Right cardiac atrium (tissue), 5 donors: ENCODE measurements around the gene DNAAF5. TPM values are rescaled to one million over a fixed set of nuclear protein-coding genes. Genes with fewer than 3 reads are reported as not detected.
"Not testable (repeated sequence)": the region's sequence is repeated elsewhere in the genome, so short reads cannot be mapped to it uniquely, and the experiment has no call there.

Experiments
- ATAC-seq, 2 donors: fragments of 200-7000 bp; cut with Tn5 transposase; one replicate each; pipeline versions ENCODE4 v1.8.0 to v1.9.1; 2020; ENCODE audit warnings: moderate library complexity in 2 of 2, mild to moderate bottlenecking in 1 of 2
- DNase-seq, 3 donors: peaks; one replicate each; pipeline ENCODE4 v3.0.0-alpha.2; 2020
- H3K27ac ChIP-seq: one replicate; pipeline ENCODE4 v1.5.1; 2013; ENCODE audit warnings: mild to moderate bottlenecking, low read length, control low read depth, moderate library complexity
- H3K27me3 ChIP-seq: one replicate; pipeline ENCODE4 v1.6.1; 2013; ENCODE audit not compliant: control insufficient read depth, insufficient read depth
- H3K4me1 ChIP-seq: one replicate; pipeline ENCODE4 v1.6.1; 2013; ENCODE audit warnings: low read length; ENCODE audit not compliant: control insufficient read depth, insufficient read depth
- H3K4me3 ChIP-seq: one replicate; pipeline ENCODE4 v1.5.1; 2013; ENCODE audit warnings: low read length, control low read depth
- H3K9me3 ChIP-seq: one replicate; pipeline ENCODE4 v1.6.1; 2013; ENCODE audit warnings: low read length; ENCODE audit not compliant: control insufficient read depth
- WGBS: extraction: QIAGEN DNeasy Blood & Tissue Kit; methylation state at CpG from one replicate; pipeline ENCODE4 v1.1.7; 2013; 5-methylcytosine and 5-hydroxymethylcytosine counted together
- intact Hi-C, 4 donors: fragments of 100-400 bp; cut with DNase I; formaldehyde crosslinking; loops; one replicate each; pipeline versions ENCODE4 v1.11.0 to v1.14.0; 2022 to 2023
- polyA plus RNA-seq: library from polyadenylated mRNA; stranded (reverse); fragments of 200-250 nt; gene quantifications from one replicate; pipeline ENCODE4 v1.2.3, GENCODE V29; 2013
- total RNA-seq, 4 donors: library from RNA; stranded (reverse); fragmentation: NEBNext Ultra II Directional; extraction: Animal tissue kit (Norgen Biotek cat#: 25700); gene quantifications; one replicate each; pipeline ENCODE4 v1.2.1, GENCODE V29; 2021
- donor health status: healthy with polysubstance abuse.
- donor health status: DM: no; HTN: yes; CAD: no.
- donor health status: DM: no; HTN: no; CAD: no.
- donor health status: DM: no; HTN: yes; CAD: no; lungs with severe emphysema.
- donor health status: DM: yes; HTN: yes; CAD: no.

DNAAF5 gene
- total and polyA plus RNA-seq, 5 donors: 10.2 to 20.7 (median 15.8) TPM

- intact Hi-C loops: loop anchor here in 1 of 4 donors (10.0 kb wide), 1 partner anchor 76 kb away; no protein-coding TSS in a partner anchor
- no peak for ATAC-seq
- H3K9me3 ChIP-seq: no peaks in the 10 kb centered on the region
- no peaks in the 10 kb centered on the region for H3K27me3 ChIP-seq
- no peak overlapping the region for H3K4me3 ChIP-seq
- no peak overlapping the region for H3K27ac ChIP-seq
- peaks cover 5% of the 10 kb centered on the region for H3K4me1 ChIP-seq
- peak in 2 of 3 donors; percentile 10 to 39 for DNase-seq
- WGBS: 94% methylated on average over 26 of the region's 26 CpGs
Measured at GRCh38 chr7:750111-750905, 23.8 kb downstream of the DNAAF5 start.

GRCh38 chr7:751826-752225 is 25.3 kb downstream of the DNAAF5 start:
- ATAC-seq (no peak), DNase-seq (no peak)
- H3K9me3 ChIP-seq: no peaks in the 10 kb centered on the region
- H3K4me1 ChIP-seq: peaks cover 5% of the 10 kb centered on the region
- no peak overlapping the region for H3K4me3 ChIP-seq
- H3K27ac ChIP-seq: no peak overlapping the region
- H3K27me3 ChIP-seq: no peaks in the 10 kb centered on the region
- 94% methylated on average over 15 of the region's 15 CpGs for WGBS
- intact Hi-C loops: loop anchor here in 1 of 4 donors (10.0 kb wide), 1 partner anchor 77 kb away; no protein-coding TSS in a partner anchor

DNA sequence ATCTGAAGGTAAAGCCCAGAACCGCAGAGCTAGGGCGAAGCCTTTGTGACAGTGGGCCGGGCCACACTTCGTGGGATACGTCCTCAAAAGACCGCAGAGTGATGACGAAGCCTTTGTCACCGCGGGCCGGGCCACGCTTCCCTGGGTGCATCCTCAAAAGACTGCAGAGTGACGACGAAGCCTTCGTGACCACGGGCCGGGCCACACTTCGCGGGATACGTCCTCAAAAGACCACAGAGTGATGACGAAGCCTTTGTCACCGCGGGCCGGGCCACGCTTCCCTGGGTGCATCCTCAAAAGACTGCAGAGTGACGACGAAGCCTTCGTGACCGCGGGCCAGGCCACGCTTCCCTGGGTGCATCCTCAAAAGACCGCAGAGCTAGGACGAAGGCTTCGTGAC is 25.8 kb downstream of the DNAAF5 start:
- not testable (repeated sequence) for H3K27ac ChIP-seq, H3K4me1 ChIP-seq, H3K27me3 ChIP-seq, ATAC-seq, H3K9me3 ChIP-seq, H3K4me3 ChIP-seq
- 96% methylated on average over 33 of the region's 33 CpGs for WGBS
- peak in 2 of 3 donors; percentile 8 to 55 for DNase-seq
- intact Hi-C loops: loop anchor here in 1 of 4 donors (10.0 kb wide), 1 partner anchor 77 kb away; no protein-coding TSS in a partner anchor

GRCh38 chr7:753190-753589 is 26.7 kb downstream of the DNAAF5 start:
- WGBS: 96% methylated on average over 17 of the region's 17 CpGs
- Histone ChIP-seq H3K4me1 (peaks cover 5% of the 10 kb centered on the region), H3K9me3 (no peaks in the 10 kb centered on the region), H3K27ac (no peak overlapping the region), H3K27me3 (no peaks in the 10 kb centered on the region), H3K4me3 (no peak overlapping the region)
- peak in 2 of 3 donors; percentile 4 to 24 for DNase-seq
- no peak for ATAC-seq
- intact Hi-C loops: loop anchor here in 1 of 4 donors (10.0 kb wide), 1 partner anchor 78 kb away; no protein-coding TSS in a partner anchor

GRCh38 chr7:754531-755412 is 28.3 kb downstream of the DNAAF5 start:
- 95% methylated on average over 49 of the region's 49 CpGs for WGBS
- H3K4me1 ChIP-seq: no peaks in the 10 kb centered on the region
- intact Hi-C loops: loop anchor here in 1 of 4 donors (10.0 kb wide), 1 partner anchor 80 kb away; no protein-coding TSS in a partner anchor
- H3K4me3 ChIP-seq: no peak overlapping the region
- peak; percentile 7 to 25 (median 14) for DNase-seq
- peak; percentile 17 to 39 for ATAC-seq
- no peak overlapping the region for H3K27ac ChIP-seq
- no peaks in the 10 kb centered on the region for H3K9me3 ChIP-seq
- H3K27me3 ChIP-seq: no peaks in the 10 kb centered on the region

DNA sequence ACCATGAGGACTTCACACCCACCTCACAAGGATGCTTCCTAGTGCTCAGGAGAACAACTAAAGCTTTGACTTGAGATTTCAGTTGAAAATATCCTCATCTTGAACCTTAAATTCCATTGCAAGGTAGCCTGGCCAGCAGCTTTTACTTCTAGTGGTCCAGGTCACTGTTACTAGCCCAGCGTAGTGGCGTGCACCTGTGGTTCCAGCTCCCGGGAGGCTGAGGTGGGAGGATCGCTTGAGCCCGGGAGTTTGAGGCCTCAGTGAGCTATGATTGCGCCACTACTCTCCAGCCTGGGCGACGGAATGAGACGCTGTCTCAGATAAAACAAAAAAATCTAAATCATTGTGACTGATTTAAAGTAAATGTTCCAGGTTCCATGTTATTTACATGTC is 28.9 kb downstream of the DNAAF5 start:
- 96% methylated on average over 9 of the region's 9 CpGs for WGBS
- no peak for ATAC-seq

DNA sequence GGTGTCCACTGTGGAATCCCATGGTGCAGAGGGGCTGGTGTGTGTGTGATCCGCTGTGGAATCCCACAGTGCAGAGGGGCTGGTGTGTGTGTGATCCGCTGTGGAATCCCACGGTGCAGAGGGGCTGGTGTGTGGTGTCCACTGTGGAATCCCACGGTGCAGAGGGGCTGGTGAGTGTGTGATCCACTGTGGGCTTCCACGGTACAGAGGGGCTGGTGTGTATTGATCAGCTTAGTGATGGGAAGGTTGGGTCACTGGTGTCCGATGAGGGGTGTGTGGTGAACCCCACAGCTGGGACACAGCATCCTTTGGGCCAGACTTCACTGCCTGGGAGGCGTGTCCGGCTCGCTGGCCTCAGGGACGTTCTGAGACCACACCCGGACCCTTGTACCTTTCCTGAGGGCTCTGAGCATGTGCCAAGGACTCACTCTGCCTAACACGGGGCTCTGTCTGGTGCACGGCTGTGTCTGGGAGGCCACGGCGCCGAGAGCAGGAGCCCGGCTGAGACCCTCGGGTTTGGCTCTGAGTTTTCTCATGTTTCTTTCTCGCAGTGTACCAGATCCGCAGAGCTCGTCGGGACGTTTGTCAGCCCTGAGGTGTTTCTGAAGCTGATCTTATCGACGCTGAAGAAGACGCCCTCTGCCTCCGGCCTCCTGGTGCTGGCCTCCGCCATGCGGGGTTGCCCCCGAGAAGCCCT is 29.9 kb downstream of the DNAAF5 start:
- peak in 2 of 3 donors; percentile 25 to 28 for DNase-seq
- 95% methylated on average over 30 of the region's 30 CpGs for WGBS
- no peak for ATAC-seq
- intact Hi-C loops: loop anchor here in 1 of 4 donors (10.0 kb wide), 1 partner anchor 82 kb away; no protein-coding TSS in a partner anchor
- H3K4me3 ChIP-seq: no peak overlapping the region
- H3K27ac ChIP-seq: no peak overlapping the region
- H3K9me3 ChIP-seq: no peaks in the 10 kb centered on the region
- H3K4me1 ChIP-seq: no peaks in the 10 kb centered on the region
- H3K27me3 ChIP-seq: no peaks in the 10 kb centered on the region

More for the DNA sequence above, 28.9 kb downstream of the DNAAF5 start:
- no peak overlapping the region for H3K27ac ChIP-seq
- H3K4me1 ChIP-seq: no peaks in the 10 kb centered on the region
- no peaks in the 10 kb centered on the region for H3K9me3 ChIP-seq
- H3K4me3 ChIP-seq: no peak overlapping the region
- no peaks in the 10 kb centered on the region for H3K27me3 ChIP-seq
- no peak for DNase-seq
- intact Hi-C loops: loop anchor here in 1 of 4 donors (10.0 kb wide), 1 partner anchor 81 kb away; no protein-coding TSS in a partner anchor

- intact Hi-C loops: loop anchor here in 1 of 4 donors (10.0 kb wide), 1 partner anchor 82 kb away; no protein-coding TSS in a partner anchor
- no peaks in the 10 kb centered on the region for H3K27me3 ChIP-seq
- 95% methylated on average over 35 of the region's 35 CpGs for WGBS
- ATAC-seq: no peak
- peak in 2 of 3 donors; percentile 8 to 34 for DNase-seq
- no peak overlapping the region for H3K27ac ChIP-seq
- H3K4me1 ChIP-seq: no peaks in the 10 kb centered on the region
- no peaks in the 10 kb centered on the region for H3K9me3 ChIP-seq
- H3K4me3 ChIP-seq: no peak overlapping the region
Measured at GRCh38 chr7:756928-757560, 30.5 kb downstream of the DNAAF5 start.

GRCh38 chr7:757741-758163 is 31.3 kb downstream of the DNAAF5 start:
- 93% methylated on average over 19 of the region's 19 CpGs for WGBS
- Histone ChIP-seq H3K4me3 (no peak overlapping the region), H3K9me3 (no peaks in the 10 kb centered on the region), H3K27ac (no peak overlapping the region), H3K27me3 (no peaks in the 10 kb centered on the region), H3K4me1 (no peaks in the 10 kb centered on the region)
- no peak for DNase-seq
- intact Hi-C loops: loop anchor here in 1 of 4 donors (10.0 kb wide), 1 partner anchor 83 kb away; no protein-coding TSS in a partner anchor
- ATAC-seq: no peak

DNA sequence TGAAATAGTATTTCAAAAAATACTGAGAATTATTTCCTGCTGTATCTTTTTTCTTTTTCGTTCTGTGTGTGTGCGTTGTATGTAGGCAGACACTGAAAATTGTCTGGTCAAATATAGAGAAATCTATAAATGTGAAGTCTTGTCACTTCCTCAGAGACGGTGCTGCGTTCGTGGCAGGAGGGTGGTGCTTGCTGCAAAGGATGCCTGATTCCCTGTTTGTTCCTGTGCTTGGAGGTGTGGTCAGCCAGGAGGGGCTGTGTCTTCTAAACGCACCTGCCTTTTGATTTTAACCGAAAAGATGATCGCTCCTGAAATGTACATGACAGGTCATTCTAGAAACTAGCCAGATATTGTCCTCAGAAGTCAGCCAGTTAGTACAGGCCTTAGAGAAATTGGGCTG is 33.1 kb downstream of the DNAAF5 start:
- H3K4me3 ChIP-seq: no peak overlapping the region
- WGBS: 89% methylated on average over 8 of the region's 8 CpGs
- no peaks in the 10 kb centered on the region for H3K27me3 ChIP-seq
- H3K9me3 ChIP-seq: no peaks in the 10 kb centered on the region
- intact Hi-C loops: loop anchor here in 1 of 4 donors (10.0 kb wide), 1 partner anchor 85 kb away; no protein-coding TSS in a partner anchor
- H3K27ac ChIP-seq: no peak overlapping the region
- ATAC-seq (no peak), DNase-seq (no peak)
- no peaks in the 10 kb centered on the region for H3K4me1 ChIP-seq
